ENCODE measurements around the gene CMKLR1. TPM values are rescaled to one million over a fixed set of nuclear protein-coding genes. Genes with fewer than 3 reads are reported as not detected.

CMKLR1 gene
- total and polyA plus RNA-seq, 9 of the 15 experiments (the other 6 are each of a cell fraction or from before 2014, with no cell fraction given) = 0.11 to 1.4 (median 0.20) TPM

DNA sequence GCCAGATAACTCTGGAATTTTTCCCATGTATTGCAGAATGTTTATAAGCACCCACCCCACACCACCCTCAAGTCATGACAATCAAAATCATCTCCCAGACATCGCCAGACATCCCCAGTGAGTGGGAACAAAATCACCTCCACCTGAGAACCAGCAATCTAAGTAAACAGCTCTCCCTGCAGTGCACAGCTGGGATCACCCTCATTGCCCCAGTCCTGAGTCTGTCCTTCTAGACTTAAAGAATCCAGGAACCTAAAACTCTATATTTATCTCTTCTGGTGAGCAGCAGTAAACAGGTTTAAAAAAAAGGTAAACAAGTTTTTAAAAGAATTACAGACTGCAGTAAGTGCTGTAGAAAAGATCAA is 43.3 kb upstream of the CMKLR1 start (continued):
- no peak for TF ChIP-seq KLF10 (CRISPR knock-in tag; IDR thresholded peaks at IDR 0.05)
- no peak for TF ChIP-seq CBFB (CRISPR knock-in tag; IDR thresholded peaks at IDR 0.05)

DNA sequence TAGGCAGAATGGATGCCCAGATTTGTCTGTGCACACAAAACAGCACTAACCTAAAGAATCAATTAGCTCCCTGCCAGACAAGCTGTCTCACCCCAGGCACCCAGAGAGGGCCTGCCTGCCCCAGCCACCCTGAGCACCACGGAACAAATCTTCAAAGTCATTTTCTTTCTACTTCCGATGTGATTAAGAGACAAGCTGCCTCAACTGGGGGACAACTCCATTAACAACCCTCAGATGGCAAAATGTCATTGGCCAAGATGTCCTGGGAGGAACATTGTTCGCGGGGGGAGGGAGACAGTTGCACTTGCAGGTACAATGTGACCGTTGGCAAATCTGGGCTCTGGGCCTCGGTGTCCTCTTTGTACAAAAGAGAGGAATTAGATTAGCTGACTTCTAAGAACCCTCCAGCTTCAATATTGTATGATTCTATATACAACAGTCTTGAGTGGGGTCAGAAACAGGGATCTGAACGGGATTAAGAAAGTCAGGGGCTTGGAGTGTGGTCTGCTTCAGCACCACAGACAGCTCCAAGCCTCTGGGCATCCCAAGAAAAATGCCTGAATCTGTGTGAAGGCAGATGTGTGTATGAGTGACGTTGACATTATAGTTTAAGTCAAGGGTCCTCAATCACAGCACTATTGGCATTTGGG is 42.8 kb upstream of the CMKLR1 start:
- Histone ChIP-seq H3K27ac (ENCODE audit: extremely low read depth, low read depth, low read length) (no peak overlapping the region), H3K79me2 (ENCODE audit: control insufficient read depth, insufficient read depth, low read length) (no peaks in the 10 kb centered on the region), H3K4me3 (no peak overlapping the region), H3K9me3 (replicated peaks; ENCODE audit: control insufficient read depth, insufficient read depth, low read depth, low read length) (no peaks in the 10 kb centered on the region), H3K9me1 (ENCODE audit: control insufficient read depth, insufficient read depth, low read length) (no peaks in the 10 kb centered on the region), H3K4me1 (replicated peaks in 1 of 2; ENCODE audit: control insufficient read depth in 2 of 2, insufficient read depth in 2 of 2, low read length in 2 of 2) (no peaks in the 10 kb centered on the region), H3K9ac (ENCODE audit: insufficient read depth in 1 of 2, low read depth in 2 of 2, low read length in 2 of 2) (no peak overlapping the region), H2AFZ (ENCODE audit: low read depth, low read length) (no peak overlapping the region), H3K36me3 (ENCODE audit: control insufficient read depth, insufficient read depth, low read length) (no peaks in the 10 kb centered on the region), H4K20me1 (replicated peaks; ENCODE audit: control insufficient read depth, insufficient read depth, low read length) (no peaks in the 10 kb centered on the region), H3K27me3 (ENCODE audit: control insufficient read depth in 2 of 2, insufficient read depth in 2 of 2, low read length in 2 of 2) (no peaks in the 10 kb centered on the region), H3K4me2 (ENCODE audit: insufficient read depth, low read length) (no peak overlapping the region)
- ChIA-PET CTCF (ENCODE audit: low intra/inter-chr PET ratio) (no interaction called here), POLR2A (no interaction called here)
- FAIRE-seq = no peak
- DNase-seq (ENCODE audit: extremely low read depth in 1 of 4, low spot score in 3 of 4) = peak in 1 of 4 experiments; percentile 28
- ATAC-seq = no peak
- no TSS peak for BruUV-seq (replicated peaks)
- 0% methylated on average over 8 of the region's 8 CpGs for WGBS (ENCODE audit: insufficient coverage, low coverage, missing lambda C conversion rate)
- TF ChIP-seq, protein P1, sequence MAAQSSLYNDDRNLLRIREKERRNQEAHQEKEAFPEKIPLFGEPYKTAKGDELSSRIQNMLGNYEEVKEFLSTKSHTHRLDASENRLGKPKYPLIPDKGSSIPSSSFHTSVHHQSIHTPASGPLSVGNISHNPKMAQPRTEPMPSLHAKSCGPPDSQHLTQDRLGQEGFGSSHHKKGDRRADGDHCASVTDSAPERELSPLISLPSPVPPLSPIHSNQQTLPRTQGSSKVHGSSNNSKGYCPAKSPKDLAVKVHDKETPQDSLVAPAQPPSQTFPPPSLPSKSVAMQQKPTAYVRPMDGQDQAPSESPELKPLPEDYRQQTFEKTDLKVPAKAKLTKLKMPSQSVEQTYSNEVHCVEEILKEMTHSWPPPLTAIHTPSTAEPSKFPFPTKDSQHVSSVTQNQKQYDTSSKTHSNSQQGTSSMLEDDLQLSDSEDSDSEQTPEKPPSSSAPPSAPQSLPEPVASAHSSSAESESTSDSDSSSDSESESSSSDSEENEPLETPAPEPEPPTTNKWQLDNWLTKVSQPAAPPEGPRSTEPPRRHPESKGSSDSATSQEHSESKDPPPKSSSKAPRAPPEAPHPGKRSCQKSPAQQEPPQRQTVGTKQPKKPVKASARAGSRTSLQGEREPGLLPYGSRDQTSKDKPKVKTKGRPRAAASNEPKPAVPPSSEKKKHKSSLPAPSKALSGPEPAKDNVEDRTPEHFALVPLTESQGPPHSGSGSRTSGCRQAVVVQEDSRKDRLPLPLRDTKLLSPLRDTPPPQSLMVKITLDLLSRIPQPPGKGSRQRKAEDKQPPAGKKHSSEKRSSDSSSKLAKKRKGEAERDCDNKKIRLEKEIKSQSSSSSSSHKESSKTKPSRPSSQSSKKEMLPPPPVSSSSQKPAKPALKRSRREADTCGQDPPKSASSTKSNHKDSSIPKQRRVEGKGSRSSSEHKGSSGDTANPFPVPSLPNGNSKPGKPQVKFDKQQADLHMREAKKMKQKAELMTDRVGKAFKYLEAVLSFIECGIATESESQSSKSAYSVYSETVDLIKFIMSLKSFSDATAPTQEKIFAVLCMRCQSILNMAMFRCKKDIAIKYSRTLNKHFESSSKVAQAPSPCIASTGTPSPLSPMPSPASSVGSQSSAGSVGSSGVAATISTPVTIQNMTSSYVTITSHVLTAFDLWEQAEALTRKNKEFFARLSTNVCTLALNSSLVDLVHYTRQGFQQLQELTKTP (IDR thresholded peaks at IDR 0.05; ENCODE audit: low read depth in 1 of 2, partially characterized antibody in 2 of 2) = peak in 1 of 2 experiments; percentile 44
- TF ChIP-seq ZNF134 (CRISPR knock-in tag; conservative IDR thresholded peaks at IDR 0.05) = no peak
- peak; percentile 84 for TF ChIP-seq MIER1 (IDR thresholded peaks at IDR 0.05; ENCODE audit: low read depth)
- TF ChIP-seq, protein P2, sequence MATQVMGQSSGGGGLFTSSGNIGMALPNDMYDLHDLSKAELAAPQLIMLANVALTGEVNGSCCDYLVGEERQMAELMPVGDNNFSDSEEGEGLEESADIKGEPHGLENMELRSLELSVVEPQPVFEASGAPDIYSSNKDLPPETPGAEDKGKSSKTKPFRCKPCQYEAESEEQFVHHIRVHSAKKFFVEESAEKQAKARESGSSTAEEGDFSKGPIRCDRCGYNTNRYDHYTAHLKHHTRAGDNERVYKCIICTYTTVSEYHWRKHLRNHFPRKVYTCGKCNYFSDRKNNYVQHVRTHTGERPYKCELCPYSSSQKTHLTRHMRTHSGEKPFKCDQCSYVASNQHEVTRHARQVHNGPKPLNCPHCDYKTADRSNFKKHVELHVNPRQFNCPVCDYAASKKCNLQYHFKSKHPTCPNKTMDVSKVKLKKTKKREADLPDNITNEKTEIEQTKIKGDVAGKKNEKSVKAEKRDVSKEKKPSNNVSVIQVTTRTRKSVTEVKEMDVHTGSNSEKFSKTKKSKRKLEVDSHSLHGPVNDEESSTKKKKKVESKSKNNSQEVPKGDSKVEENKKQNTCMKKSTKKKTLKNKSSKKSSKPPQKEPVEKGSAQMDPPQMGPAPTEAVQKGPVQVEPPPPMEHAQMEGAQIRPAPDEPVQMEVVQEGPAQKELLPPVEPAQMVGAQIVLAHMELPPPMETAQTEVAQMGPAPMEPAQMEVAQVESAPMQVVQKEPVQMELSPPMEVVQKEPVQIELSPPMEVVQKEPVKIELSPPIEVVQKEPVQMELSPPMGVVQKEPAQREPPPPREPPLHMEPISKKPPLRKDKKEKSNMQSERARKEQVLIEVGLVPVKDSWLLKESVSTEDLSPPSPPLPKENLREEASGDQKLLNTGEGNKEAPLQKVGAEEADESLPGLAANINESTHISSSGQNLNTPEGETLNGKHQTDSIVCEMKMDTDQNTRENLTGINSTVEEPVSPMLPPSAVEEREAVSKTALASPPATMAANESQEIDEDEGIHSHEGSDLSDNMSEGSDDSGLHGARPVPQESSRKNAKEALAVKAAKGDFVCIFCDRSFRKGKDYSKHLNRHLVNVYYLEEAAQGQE (IDR thresholded peaks at IDR 0.05; ENCODE audit: borderline replicate concordance) = peak; percentile 97
- TF ChIP-seq, protein P2 (CRISPR knock-in tag; IDR thresholded peaks at IDR 0.05; ENCODE audit: low read depth) = peak; percentile 89
- TF ChIP-seq EHMT2 (IDR thresholded peaks at IDR 0.05) = peak; percentile 94
- in situ Hi-C loops (cut with MboI) (no loop called here), intact Hi-C loops (cut with micrococcal nuclease) (no loop called here)

Measured in K562 (cell line).